GM12864 (cell line): ENCODE data around the gene ALK.

Source experiments
- DNase-seq: peaks from one replicate; pipeline ENCODE4 v3.0.0-alpha.2; 2011; ENCODE audit warnings: low read depth
- H3K4me3 ChIP-seq: 2 replicates; pipeline ENCODE4 v1.5.1; 2011; ENCODE audit warnings: mild to moderate bottlenecking, low read depth, low read length, control low read depth
- TF ChIP-seq, protein P1 (sequence below): IDR thresholded peaks from 2 replicates; pipeline ENCODE4 v1.5.1; 2011; ENCODE audit warnings: low read depth, mild to moderate bottlenecking, moderate library complexity, low read length, control low read depth, inconsistent platforms; ENCODE audit errors: missing control alignments

The ALK gene

GRCh38 chr2:29273685-29274611, 647.4 kb downstream of the ALK start:
- DNase-seq: no peak
- TF ChIP-seq, protein P1, sequence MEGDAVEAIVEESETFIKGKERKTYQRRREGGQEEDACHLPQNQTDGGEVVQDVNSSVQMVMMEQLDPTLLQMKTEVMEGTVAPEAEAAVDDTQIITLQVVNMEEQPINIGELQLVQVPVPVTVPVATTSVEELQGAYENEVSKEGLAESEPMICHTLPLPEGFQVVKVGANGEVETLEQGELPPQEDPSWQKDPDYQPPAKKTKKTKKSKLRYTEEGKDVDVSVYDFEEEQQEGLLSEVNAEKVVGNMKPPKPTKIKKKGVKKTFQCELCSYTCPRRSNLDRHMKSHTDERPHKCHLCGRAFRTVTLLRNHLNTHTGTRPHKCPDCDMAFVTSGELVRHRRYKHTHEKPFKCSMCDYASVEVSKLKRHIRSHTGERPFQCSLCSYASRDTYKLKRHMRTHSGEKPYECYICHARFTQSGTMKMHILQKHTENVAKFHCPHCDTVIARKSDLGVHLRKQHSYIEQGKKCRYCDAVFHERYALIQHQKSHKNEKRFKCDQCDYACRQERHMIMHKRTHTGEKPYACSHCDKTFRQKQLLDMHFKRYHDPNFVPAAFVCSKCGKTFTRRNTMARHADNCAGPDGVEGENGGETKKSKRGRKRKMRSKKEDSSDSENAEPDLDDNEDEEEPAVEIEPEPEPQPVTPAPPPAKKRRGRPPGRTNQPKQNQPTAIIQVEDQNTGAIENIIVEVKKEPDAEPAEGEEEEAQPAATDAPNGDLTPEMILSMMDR: no peak
- H3K4me3 ChIP-seq: no peak overlapping the region

DNA sequence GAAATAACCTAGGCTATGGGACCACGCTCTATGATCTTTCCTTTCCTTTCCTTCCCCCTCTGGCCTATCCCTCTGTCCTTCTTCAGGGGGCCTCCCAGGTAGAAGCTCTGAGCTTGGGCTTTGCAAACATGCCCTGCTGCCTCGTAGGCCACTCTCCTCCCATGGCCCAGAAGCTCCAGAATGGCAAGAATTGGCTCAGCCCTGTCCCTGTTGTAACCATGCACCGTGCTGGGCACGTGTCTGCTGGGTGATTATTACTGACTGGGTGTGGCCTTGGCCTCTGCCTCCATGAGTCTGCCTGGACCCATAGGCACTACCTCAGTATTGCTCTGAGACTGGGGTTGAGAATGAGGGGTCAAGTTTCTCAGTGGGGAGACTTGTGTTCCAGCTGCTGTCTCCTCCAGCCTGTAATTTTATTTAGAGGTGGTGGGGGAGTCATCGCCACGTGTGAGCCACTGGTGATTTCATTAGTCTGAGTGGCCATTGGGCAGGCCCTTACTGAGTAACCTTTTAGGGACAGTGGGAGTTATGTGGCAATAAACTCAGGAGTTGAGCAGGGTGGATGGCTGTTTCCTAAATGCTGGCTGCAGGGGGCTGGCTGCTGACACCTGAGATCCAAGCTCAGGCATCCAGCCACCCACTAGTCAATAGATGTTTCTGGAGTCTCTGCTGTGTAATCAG, 648.2 kb downstream of the ALK start:
- DNase-seq: no peak
- TF ChIP-seq, protein P1: no peak
- H3K4me3 ChIP-seq: no peak overlapping the region

DNA sequence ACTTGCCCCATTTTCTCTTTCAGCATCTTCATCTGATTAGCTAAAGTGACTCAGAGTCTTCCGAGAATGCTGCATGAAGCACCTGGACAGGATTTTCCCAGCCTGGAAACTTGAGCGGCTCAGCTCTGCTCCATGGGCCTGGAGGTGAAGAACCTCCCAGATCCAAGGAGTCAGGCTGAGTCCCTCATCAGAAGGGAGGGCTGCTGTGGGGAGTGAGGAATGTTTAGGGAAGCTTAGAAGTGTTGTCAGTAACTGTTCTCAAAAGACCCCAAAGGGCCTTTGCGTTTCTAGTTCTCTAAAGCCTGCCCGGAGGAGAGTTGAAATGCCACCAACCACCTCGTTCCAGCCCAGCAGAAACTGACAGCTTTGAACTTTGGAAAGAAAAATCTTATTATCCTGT, 649.1 kb downstream of the ALK start:
- no peak overlapping the region for H3K4me3 ChIP-seq
- TF ChIP-seq, protein P1: no peak
- DNase-seq: no peak

- H3K4me3 ChIP-seq: no peak overlapping the region
- TF ChIP-seq, protein P1: no peak
Observed at GRCh38 chr2:29270701-29271121, 650.7 kb downstream of the ALK start.

DNA sequence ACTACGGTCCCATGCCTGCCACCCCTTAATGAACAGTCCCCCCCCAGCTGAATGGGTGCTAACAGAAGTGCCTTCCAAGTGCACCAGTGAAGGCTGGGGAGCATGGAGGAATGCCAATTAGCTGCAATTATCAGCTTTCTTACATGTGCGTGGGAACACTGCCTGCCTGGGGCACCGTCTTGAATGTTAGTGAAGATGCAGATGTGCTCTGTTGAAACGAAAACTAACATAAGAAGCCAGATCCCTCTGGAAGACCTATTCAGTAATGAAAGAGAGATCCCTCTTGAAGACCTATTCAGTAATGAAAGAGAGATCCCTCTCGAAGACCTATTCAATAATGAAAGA, 651.6 kb downstream of the ALK start:
- TF ChIP-seq, protein P1: no peak

More at GRCh38 chr2:29270701-29271121, 650.7 kb downstream of the ALK start:
- DNase-seq: no peak

GRCh38 chr2:29269095-29269764, 652.2 kb downstream of the ALK start:
- no peak overlapping the region for H3K4me3 ChIP-seq

More for the DNA sequence above, 651.6 kb downstream of the ALK start:
- no peak overlapping the region for H3K4me3 ChIP-seq
- no peak for DNase-seq

More at GRCh38 chr2:29269095-29269764, 652.2 kb downstream of the ALK start:
- TF ChIP-seq, protein P1: no peak
- no peak for DNase-seq
